Trophoblast cell (in vitro differentiated cells and primary cell): ENCODE data around the gene ASNSD1.
A peak's percentile ranks its signal among the peaks of the same experiment; 100 is the strongest.

Experiments
- DNase-seq, 2 donors: peaks; one replicate each; pipeline ENCODE4 v3.0.0-alpha.2; 2016
- H2AFZ ChIP-seq: 2 replicates; pipeline ENCODE4 v1.6.1; 2013; ENCODE audit warnings: low read length, moderate library complexity, mild to moderate bottlenecking; ENCODE audit not compliant: insufficient read depth, poor library complexity
- H2AK5ac ChIP-seq: 2 replicates; pipeline ENCODE4 v1.6.1; 2013; ENCODE audit warnings: mild to moderate bottlenecking, low read length
- H2BK120ac ChIP-seq: 2 replicates; pipeline ENCODE4 v1.6.1; 2013; ENCODE audit warnings: low read length, mild to moderate bottlenecking, moderate library complexity; ENCODE audit not compliant: insufficient read depth, poor library complexity
- H2BK12ac ChIP-seq: 2 replicates; pipeline ENCODE4 v1.6.1; 2013; ENCODE audit warnings: mild to moderate bottlenecking, low read length, moderate library complexity
- H2BK5ac ChIP-seq: 2 replicates; pipeline ENCODE4 v1.6.1; 2013; ENCODE audit warnings: low read length, low read depth, moderate library complexity, mild to moderate bottlenecking; ENCODE audit not compliant: poor library complexity
- H3K14ac ChIP-seq: 2 replicates; pipeline ENCODE4 v1.6.1; 2013; ENCODE audit warnings: mild to moderate bottlenecking, low read length
- H3K18ac ChIP-seq: 2 replicates; pipeline ENCODE4 v1.6.1; 2013; ENCODE audit warnings: mild to moderate bottlenecking, low read length
- H3K23ac ChIP-seq: 2 replicates; pipeline ENCODE4 v1.6.1; 2013; ENCODE audit warnings: low read length
- H3K27ac ChIP-seq: 2 replicates; pipeline ENCODE4 v1.5.1; 2013; ENCODE audit warnings: low read depth, mild to moderate bottlenecking, inconsistent platforms, low read length, moderate library complexity
- H3K27me3 ChIP-seq: 2 replicates; pipeline ENCODE4 v1.6.1; 2013; ENCODE audit warnings: inconsistent platforms, mild to moderate bottlenecking, low read length, moderate library complexity; ENCODE audit not compliant: insufficient read depth
- H3K36me3 ChIP-seq, 2 experiments: 1 replicate in 1 of 2; 2 replicates in 1 of 2; pipeline ENCODE4 v1.6.1; 2013; ENCODE audit warnings: low read length in 2 of 2, mild to moderate bottlenecking in 2 of 2, moderate library complexity in 1 of 2; ENCODE audit not compliant: insufficient read depth in 2 of 2, control insufficient read depth in 1 of 2
- H3K4ac ChIP-seq: 2 replicates; pipeline ENCODE4 v1.6.1; 2013; ENCODE audit warnings: low read depth, mild to moderate bottlenecking, low read length, moderate library complexity
- H3K4me1 ChIP-seq, 2 experiments: 1 replicate in 1 of 2; 2 replicates in 1 of 2; pipeline ENCODE4 v1.6.1; 2013; ENCODE audit warnings: low read length in 2 of 2, mild to moderate bottlenecking in 2 of 2, moderate library complexity in 1 of 2; ENCODE audit not compliant: insufficient read depth in 2 of 2, control insufficient read depth in 1 of 2
- H3K4me2 ChIP-seq: 2 replicates; pipeline ENCODE4 v1.6.1; 2013; ENCODE audit warnings: inconsistent platforms, mild to moderate bottlenecking, low read length, moderate library complexity
- H3K4me3 ChIP-seq: 2 replicates; pipeline ENCODE4 v1.5.1; 2013; ENCODE audit warnings: mild to moderate bottlenecking, low read depth, low read length, inconsistent platforms
- H3K79me1 ChIP-seq: one replicate; pipeline ENCODE4 v1.6.1; 2013; ENCODE audit warnings: low read length
- H3K79me2 ChIP-seq: 2 replicates; pipeline ENCODE4 v1.6.1; 2013; ENCODE audit warnings: low read length, mild to moderate bottlenecking; ENCODE audit not compliant: control insufficient read depth, insufficient read depth, poor library complexity
- H3K9ac ChIP-seq: 2 replicates; pipeline ENCODE4 v1.6.1; 2013; ENCODE audit warnings: mild to moderate bottlenecking, low read length
- H3K9me3 ChIP-seq: 2 replicates; pipeline ENCODE4 v1.6.1; 2013; ENCODE audit warnings: low read depth, mild to moderate bottlenecking, control low read depth, inconsistent platforms, low read length; ENCODE audit not compliant: insufficient read depth
- H4K12ac ChIP-seq: 2 replicates; pipeline ENCODE4 v1.6.1; 2013; ENCODE audit warnings: low read depth, mild to moderate bottlenecking, low read length, moderate library complexity
- H4K8ac ChIP-seq: 2 replicates; pipeline ENCODE4 v1.6.1; 2013; ENCODE audit warnings: low read depth, mild to moderate bottlenecking, low read length, moderate library complexity
- H4K91ac ChIP-seq: one replicate; pipeline ENCODE4 v1.6.1; 2013; ENCODE audit warnings: low read depth, mild to moderate bottlenecking, low read length, moderate library complexity
- WGBS: extraction: QIAGEN DNeasy Blood & Tissue Kit; methylation state at CpG from one replicate; pipeline ENCODE4 v1.1.7; 2013; ENCODE audit warnings: missing lambda C conversion rate; ENCODE audit not compliant: insufficient read length, insufficient coverage; ENCODE audit errors: extremely low coverage; 5-methylcytosine and 5-hydroxymethylcytosine counted together

ASNSD1 gene

GRCh38 chr2:189631849-189632248 is 29.4 kb upstream of the ASNSD1 start:
- Histone ChIP-seq H2BK5ac (no peak overlapping the region), H3K23ac (no peak overlapping the region), H3K4me2 (no peak overlapping the region), H3K18ac (no peak overlapping the region), H3K4me1 (no peaks in the 10 kb centered on the region), H3K4me3 (no peak overlapping the region), H4K12ac (no peak overlapping the region), H4K8ac (no peak overlapping the region), H3K79me1 (no peaks in the 10 kb centered on the region), H3K4ac (no peak overlapping the region), H2AK5ac (no peak overlapping the region), H2BK120ac (no peak overlapping the region), H3K36me3 (no peaks in the 10 kb centered on the region), H2BK12ac (no peak overlapping the region), H3K27ac (no peak overlapping the region), H3K9ac (no peak overlapping the region), H3K14ac (no peak overlapping the region), H3K79me2 (no peaks in the 10 kb centered on the region), H2AFZ (no peak overlapping the region), H3K27me3 (no peaks in the 10 kb centered on the region), H3K9me3 (no peaks in the 10 kb centered on the region), H4K91ac (no peak overlapping the region)
- DNase-seq, result no peak
- no CpG with 5 or more reads among the region's 4 CpGs for WGBS

- WGBS, result no CpG with 5 or more reads among the region's 5 CpGs
- H4K91ac ChIP-seq, result no peak overlapping the region
- H3K4me1 ChIP-seq, result no peaks in the 10 kb centered on the region
These were observed 27.9 kb upstream of the ASNSD1 start for GRCh38 chr2:189633392-189633811.

GRCh38 chr2:189635353-189635752 is 25.9 kb upstream of the ASNSD1 start:
- H3K4me1 ChIP-seq, result no peaks in the 10 kb centered on the region
- no CpG with 5 or more reads among the region's 2 CpGs for WGBS
- no peak overlapping the region for H3K4ac ChIP-seq
- H3K4me2 ChIP-seq, result no peak overlapping the region
- H2BK12ac ChIP-seq, result no peak overlapping the region
- no peak overlapping the region for H4K12ac ChIP-seq
- H3K9me3 ChIP-seq, result no peaks in the 10 kb centered on the region
- no peak overlapping the region for H3K18ac ChIP-seq
- no peaks in the 10 kb centered on the region for H3K36me3 ChIP-seq
- H2BK120ac ChIP-seq, result no peak overlapping the region
- H3K79me2 ChIP-seq, result no peaks in the 10 kb centered on the region
- no peak overlapping the region for H2BK5ac ChIP-seq
- no peak overlapping the region for H4K91ac ChIP-seq
- no peak overlapping the region for H3K27ac ChIP-seq
- H3K79me1 ChIP-seq, result no peaks in the 10 kb centered on the region
- no peak overlapping the region for H4K8ac ChIP-seq
- no peak overlapping the region for H2AFZ ChIP-seq
- H3K23ac ChIP-seq, result no peak overlapping the region
- no peak overlapping the region for H3K14ac ChIP-seq
- H3K27me3 ChIP-seq, result no peaks in the 10 kb centered on the region
- no peak for DNase-seq
- H3K9ac ChIP-seq, result no peak overlapping the region
- no peak overlapping the region for H3K4me3 ChIP-seq
- no peak overlapping the region for H2AK5ac ChIP-seq

More at GRCh38 chr2:189633392-189633811, 27.9 kb upstream of the ASNSD1 start:
- no peak overlapping the region for H2BK120ac ChIP-seq
- no peak overlapping the region for H2AFZ ChIP-seq
- H3K4me3 ChIP-seq, result no peak overlapping the region
- no peaks in the 10 kb centered on the region for H3K79me1 ChIP-seq
- no peaks in the 10 kb centered on the region for H3K9me3 ChIP-seq
- H3K4me2 ChIP-seq, result no peak overlapping the region
- no peaks in the 10 kb centered on the region for H3K79me2 ChIP-seq
- no peak overlapping the region for H3K9ac ChIP-seq
- no peak overlapping the region for H2AK5ac ChIP-seq
- no peak overlapping the region for H4K8ac ChIP-seq
- H2BK12ac ChIP-seq, result no peak overlapping the region
- no peak overlapping the region for H2BK5ac ChIP-seq
- no peaks in the 10 kb centered on the region for H3K36me3 ChIP-seq
- no peaks in the 10 kb centered on the region for H3K27me3 ChIP-seq
- H3K14ac ChIP-seq, result no peak overlapping the region
- no peak overlapping the region for H3K18ac ChIP-seq
- no peak overlapping the region for H4K12ac ChIP-seq
- peak in 1 of 2 donors; percentile 31 for DNase-seq
- H3K23ac ChIP-seq, result no peak overlapping the region
- no peak overlapping the region for H3K4ac ChIP-seq
- no peak overlapping the region for H3K27ac ChIP-seq

GRCh38 chr2:189638301-189639006 is 22.8 kb upstream of the ASNSD1 start:
- Histone ChIP-seq H3K4me1 (no peaks in the 10 kb centered on the region), H3K4me3 (no peak overlapping the region), H3K27me3 (no peaks in the 10 kb centered on the region), H3K23ac (no peak overlapping the region), H2BK12ac (no peak overlapping the region), H3K18ac (no peak overlapping the region), H3K4ac (no peak overlapping the region), H3K36me3 (no peaks in the 10 kb centered on the region), H4K12ac (no peak overlapping the region), H3K79me2 (no peaks in the 10 kb centered on the region), H2BK5ac (no peak overlapping the region), H2BK120ac (no peak overlapping the region), H3K27ac (no peak overlapping the region), H3K9me3 (no peaks in the 10 kb centered on the region), H3K79me1 (no peaks in the 10 kb centered on the region), H4K8ac (no peak overlapping the region), H2AK5ac (no peak overlapping the region), H4K91ac (no peak overlapping the region), H3K9ac (no peak overlapping the region), H2AFZ (no peak overlapping the region), H3K14ac (no peak overlapping the region), H3K4me2 (no peak overlapping the region)
- no peak for DNase-seq
- WGBS, result no CpG with 5 or more reads among the region's 4 CpGs
